ENCODE measurements around the gene HYAL2.
A peak's percentile ranks its signal among the peaks of the same experiment; 100 is the strongest.

The HYAL2 gene

DNA sequence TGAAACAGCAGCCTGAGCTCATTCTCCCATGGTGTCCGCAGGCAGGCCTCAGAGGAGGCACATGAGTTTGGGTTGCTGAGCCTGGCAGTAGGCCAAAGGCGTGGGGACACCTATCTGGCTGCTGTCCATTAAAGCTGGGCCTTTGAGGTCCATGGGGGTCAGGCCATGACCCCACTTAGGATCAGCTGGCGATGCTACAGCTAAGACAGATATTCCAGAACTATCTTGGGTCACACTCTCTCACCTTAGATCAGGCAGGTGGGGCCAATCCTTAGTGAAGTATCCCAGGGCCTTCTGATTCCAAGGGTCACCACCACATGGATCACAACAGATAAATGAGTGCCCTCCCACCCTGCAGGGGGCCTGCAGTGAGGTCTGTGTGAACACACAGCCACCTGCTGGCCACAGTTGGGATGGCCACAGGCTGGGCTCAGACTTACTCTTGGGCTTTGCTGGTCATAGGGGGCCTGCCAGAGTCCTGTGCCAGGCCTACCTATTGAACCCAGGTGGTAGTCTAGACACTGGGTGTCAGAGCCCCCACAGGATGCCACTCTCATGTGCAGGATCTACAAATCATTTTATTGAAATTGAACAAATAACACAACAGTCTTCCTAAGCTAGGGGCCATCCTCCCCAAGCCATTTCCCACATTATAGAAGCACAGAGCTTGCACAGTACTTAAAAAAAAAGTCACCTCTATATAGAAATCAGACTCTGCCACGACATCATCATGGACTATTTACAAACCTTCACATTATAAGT, 2.0 kb upstream of the HYAL2 start:
- CTCF ChIA-PET = interaction anchor here (0.6 to 3.5 kb wide), 18 partner anchors 9 to 135 kb away, joined by 3 to 37 read pairs (median 6); partner anchors contain the start of genes HYAL3, NAA80 and RASSF1
- TF ChIP-seq, protein P1, sequence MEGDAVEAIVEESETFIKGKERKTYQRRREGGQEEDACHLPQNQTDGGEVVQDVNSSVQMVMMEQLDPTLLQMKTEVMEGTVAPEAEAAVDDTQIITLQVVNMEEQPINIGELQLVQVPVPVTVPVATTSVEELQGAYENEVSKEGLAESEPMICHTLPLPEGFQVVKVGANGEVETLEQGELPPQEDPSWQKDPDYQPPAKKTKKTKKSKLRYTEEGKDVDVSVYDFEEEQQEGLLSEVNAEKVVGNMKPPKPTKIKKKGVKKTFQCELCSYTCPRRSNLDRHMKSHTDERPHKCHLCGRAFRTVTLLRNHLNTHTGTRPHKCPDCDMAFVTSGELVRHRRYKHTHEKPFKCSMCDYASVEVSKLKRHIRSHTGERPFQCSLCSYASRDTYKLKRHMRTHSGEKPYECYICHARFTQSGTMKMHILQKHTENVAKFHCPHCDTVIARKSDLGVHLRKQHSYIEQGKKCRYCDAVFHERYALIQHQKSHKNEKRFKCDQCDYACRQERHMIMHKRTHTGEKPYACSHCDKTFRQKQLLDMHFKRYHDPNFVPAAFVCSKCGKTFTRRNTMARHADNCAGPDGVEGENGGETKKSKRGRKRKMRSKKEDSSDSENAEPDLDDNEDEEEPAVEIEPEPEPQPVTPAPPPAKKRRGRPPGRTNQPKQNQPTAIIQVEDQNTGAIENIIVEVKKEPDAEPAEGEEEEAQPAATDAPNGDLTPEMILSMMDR (IDR thresholded peaks at IDR 0.05; ENCODE audit: insufficient read depth, low read length, missing control alignments) = peak; percentile 93
- POLR2A ChIA-PET = interaction anchor here (1.0 kb wide), 2 partner anchors 12 to 98 kb away, joined by 3 read pairs; no protein-coding TSS in a partner anchor
- no peak overlapping the region for H3K4me3 ChIP-seq (ENCODE audit: low read depth, low read length)
- no peak for DNase-seq (ENCODE audit: low read depth, low spot score)

GRCh38 chr3:50323614-50324199, 1.2 kb upstream of the HYAL2 start:
- TF ChIP-seq, protein P1 (IDR thresholded peaks at IDR 0.05; ENCODE audit: insufficient read depth, low read length, missing control alignments) = no peak
- no peak overlapping the region for H3K4me3 ChIP-seq (ENCODE audit: low read depth, low read length)
- ChIA-PET CTCF (interaction anchor here (0.7 to 3.5 kb wide), 20 partner anchors 9 to 134 kb away, joined by 3 to 37 read pairs (median 7); partner anchors contain the start of genes HYAL3, NAA80 and RASSF1), POLR2A (interaction anchor here (1.0 kb wide), 2 partner anchors 13 to 97 kb away, joined by 3 read pairs; no protein-coding TSS in a partner anchor)
- DNase-seq (ENCODE audit: low read depth, low spot score) = no peak

DNA sequence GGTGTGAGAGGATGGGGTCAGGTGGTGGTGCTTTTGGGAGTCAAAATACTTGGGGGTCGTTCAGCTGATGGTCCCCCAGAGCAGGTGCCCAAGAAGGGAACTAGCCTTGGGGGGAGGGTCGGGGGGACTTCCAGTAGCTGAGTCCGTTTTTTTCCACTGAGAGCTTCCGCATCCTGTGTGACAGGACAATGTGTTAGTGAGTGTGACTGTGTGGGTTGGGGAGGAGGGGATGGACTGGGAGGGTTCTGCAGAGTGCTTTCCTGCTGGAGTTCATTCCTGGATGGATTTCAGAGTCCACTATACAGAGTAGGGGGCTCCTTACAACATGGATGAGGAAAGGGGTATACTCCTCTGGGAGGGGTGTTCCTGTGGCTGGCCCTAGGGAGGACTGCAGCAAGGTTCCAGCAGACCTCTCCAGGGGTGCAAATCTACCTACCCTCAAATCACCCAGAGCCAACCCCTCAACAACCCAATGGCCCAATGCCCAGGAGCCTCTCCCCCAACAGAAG, 601 bp upstream of the HYAL2 start:
- ChIA-PET POLR2A (no interaction called here), CTCF (interaction anchor here (1.1 to 3.5 kb wide), 13 partner anchors 9 to 130 kb away, joined by 3 to 37 read pairs (median 9); partner anchors contain the start of genes HYAL3, NAA80 and RASSF1)
- TF ChIP-seq, protein P1 (IDR thresholded peaks at IDR 0.05; ENCODE audit: insufficient read depth, low read length, missing control alignments) = no peak
- no peak for DNase-seq (ENCODE audit: low read depth, low spot score)
- H3K4me3 ChIP-seq (ENCODE audit: low read depth, low read length) = no peak overlapping the region

- TF ChIP-seq, protein P1 (IDR thresholded peaks at IDR 0.05; ENCODE audit: insufficient read depth, low read length, missing control alignments) = no peak
- CTCF ChIA-PET = interaction anchor here (1.0 to 3.5 kb wide), 11 partner anchors 8 to 247 kb away, joined by 3 to 37 read pairs (median 7); partner anchors contain the start of genes HEMK1, HYAL3 and NAA80
- peak overlapping the region; percentile 73 for H3K4me3 ChIP-seq (ENCODE audit: low read depth, low read length)
- POLR2A ChIA-PET = interaction anchor here (1.0 to 1.4 kb wide), 2 partner anchors 11 to 15 kb away, joined by 3 read pairs; no protein-coding TSS in a partner anchor
- DNase-seq (ENCODE audit: low read depth, low spot score) = no peak
Measured at GRCh38 chr3:50322115-50322385, 495 bp downstream of the HYAL2 start.

DNA sequence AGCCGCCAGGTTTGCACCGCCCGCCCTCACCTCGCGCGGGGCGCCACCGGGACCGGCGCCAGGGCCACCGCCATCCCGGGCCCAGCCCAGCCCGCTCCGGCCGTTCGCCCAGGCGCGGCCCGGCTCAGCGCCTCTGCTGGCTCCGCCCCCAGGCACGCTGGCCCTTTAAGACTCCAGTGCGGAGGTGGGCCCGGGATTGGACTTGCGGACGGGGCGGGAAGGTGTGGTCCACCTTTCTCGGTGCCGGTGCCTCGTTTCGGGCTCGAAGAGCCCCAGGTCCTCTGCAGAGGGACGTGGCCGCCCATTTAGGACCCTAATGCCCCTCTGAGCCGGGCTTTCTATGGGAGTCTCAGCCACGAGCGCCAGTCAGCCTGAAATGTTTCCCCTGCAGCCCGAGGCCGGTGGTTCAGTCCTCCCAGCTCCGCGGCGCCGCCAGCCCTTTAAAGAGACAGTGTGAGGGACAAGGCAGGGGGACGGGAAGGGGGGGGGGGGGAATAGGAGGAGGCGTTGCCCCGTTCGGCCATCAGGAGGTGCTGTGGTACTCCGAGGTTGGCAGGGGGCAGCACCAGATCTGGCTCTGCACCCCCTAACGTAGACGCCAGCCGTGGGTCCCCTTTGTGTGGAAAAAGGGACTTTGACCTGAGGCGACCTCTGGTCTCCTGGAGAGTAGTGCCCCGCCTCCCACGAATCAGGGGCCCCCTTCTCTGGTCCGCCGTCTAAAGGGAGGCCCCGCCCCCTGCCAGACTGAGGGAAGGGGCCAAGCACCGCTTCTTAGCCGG, 1.0 kb downstream of the HYAL2 start:
- POLR2A ChIA-PET = interaction anchor here (1.0 to 1.4 kb wide), 2 partner anchors 12 to 16 kb away, joined by 3 read pairs; no protein-coding TSS in a partner anchor
- DNase-seq (ENCODE audit: low read depth, low spot score) = no peak
- TF ChIP-seq, protein P1 (IDR thresholded peaks at IDR 0.05; ENCODE audit: insufficient read depth, low read length, missing control alignments) = peak; percentile 60
- CTCF ChIA-PET = interaction anchor here (0.6 to 3.5 kb wide), 11 partner anchors 7 to 247 kb away, joined by 3 to 37 read pairs (median 7); partner anchors contain the start of gene HEMK1
- peak overlapping the region; percentile 73 for H3K4me3 ChIP-seq (ENCODE audit: low read depth, low read length)

All from AG04449 (cell line).